HepG2 (cell line): Measurements from ENCODE around the gene BIRC6. TPM values are rescaled to one million over a fixed set of nuclear protein-coding genes. Genes with fewer than 3 reads are reported as not detected.

Experiments used
- FOXM1 ChIP-seq: sonication (generic); formaldehyde crosslinking; IDR thresholded peaks from 2 replicates; pipeline ENCODE4 v1.5.0; 2020; ENCODE audit warnings: missing genetic modification reagents
- FUBP1 ChIP-seq: sonication (generic); formaldehyde crosslinking; IDR thresholded peaks from 2 replicates; pipeline ENCODE4 v1.5.1; 2020; ENCODE audit warnings: missing genetic modification reagents, mild to moderate bottlenecking, borderline replicate concordance
- GMEB2 ChIP-seq: IDR thresholded peaks from 2 replicates; pipeline ENCODE4 v1.6.1; 2016; ENCODE audit warnings: missing biosample characterization, missing genetic modification reagents, low read depth
- IRF2 ChIP-seq: IDR thresholded peaks from 2 replicates; pipeline ENCODE4 v1.6.1; 2018; ENCODE audit warnings: missing genetic modification reagents, missing compliant biosample characterization
- KLF6 ChIP-seq: IDR thresholded peaks from 2 replicates; pipeline ENCODE4 v1.8.0; 2016; ENCODE audit warnings: missing biosample characterization, missing genetic modification reagents
- LRRFIP1 ChIP-seq: sonication (generic); formaldehyde crosslinking; conservative IDR thresholded peaks from 2 replicates; pipeline ENCODE4 v1.4.0; 2020; ENCODE audit warnings: missing genetic modification reagents
- MAFK ChIP-seq, 2 experiments: IDR thresholded peaks in 1 of 2; conservative IDR thresholded peaks in 1 of 2; 2 replicates each; pipeline ENCODE4 v1.6.1; 2011; ENCODE audit warnings: improper control_type of control experiment in 2 of 2, low read length in 2 of 2
- PPARG ChIP-seq: conservative IDR thresholded peaks from 2 replicates; pipeline ENCODE4 v1.6.1; 2016; ENCODE audit warnings: missing biosample characterization, missing genetic modification reagents
- SIN3B ChIP-seq: fragments of 150-350 bp; IDR thresholded peaks from 2 replicates; pipeline ENCODE4 v1.6.1; 2014; ENCODE audit warnings: low read length
- SNAPC5 ChIP-seq: sonication (generic); formaldehyde crosslinking; IDR thresholded peaks from 2 replicates; pipeline ENCODE4 v1.8.1; 2023; ENCODE audit warnings: mild to moderate bottlenecking, missing genetic modification reagents, borderline replicate concordance
- ZKSCAN8 ChIP-seq: IDR thresholded peaks from 2 replicates; pipeline ENCODE4 v1.6.1; 2016; ENCODE audit warnings: borderline replicate concordance, missing genetic modification reagents, missing compliant biosample characterization
- ZNF20 ChIP-seq: sonication (generic); formaldehyde crosslinking; IDR thresholded peaks from 2 replicates; pipeline ENCODE4 v1.4.0; 2020; ENCODE audit warnings: mild to moderate bottlenecking, moderate library complexity, missing genetic modification reagents
- ZNF333 ChIP-seq: sonication (generic); formaldehyde crosslinking; IDR thresholded peaks from 2 replicates; pipeline ENCODE4 v1.4.0; 2020; ENCODE audit warnings: mild to moderate bottlenecking, missing genetic modification reagents, borderline replicate concordance
- ZNF335 ChIP-seq: sonication (generic); formaldehyde crosslinking; IDR thresholded peaks from 2 replicates; pipeline ENCODE4 v1.4.0; 2020; ENCODE audit warnings: missing genetic modification reagents
- ZNF407 ChIP-seq: sonication (generic); formaldehyde crosslinking; IDR thresholded peaks from one replicate; pipeline ENCODE4 v1.5.1; 2020; ENCODE audit warnings: mild to moderate bottlenecking, missing genetic modification reagents; ENCODE audit errors: not compliant biosample characterization
- ZNF790 ChIP-seq: sonication (generic); formaldehyde crosslinking; IDR thresholded peaks from 2 replicates; pipeline ENCODE4 v1.8.0; 2022; ENCODE audit warnings: missing genetic modification reagents, mild to moderate bottlenecking, borderline replicate concordance
- polyA plus RNA-seq, 8 experiments: library from polyadenylated mRNA; depleted of rRNA in 3 of 8; stranded (reverse) in 7 of 8; unstranded in 1 of 8; fragments of >200 nt; fragmentation: Illumina TruSeq in 4 of 8; extraction: Trizol in 4 of 8; gene quantifications; 2 replicates each; pipeline versions ENCODE4 v1.2.1 to v1.2.3, GENCODE V29; 2011 to 2016; ENCODE audit warnings: low read depth in 4 of 8, missing spikeins in 1 of 8, mixed read lengths in 1 of 8; ENCODE audit not compliant: insufficient read depth in 1 of 8
- total RNA-seq, 5 experiments: library from RNA; depleted of rRNA; stranded (reverse); fragments of >200 nt; fragmentation: Illumina TruSeq; extraction: Trizol; gene quantifications; 2 replicates each; pipeline ENCODE4 v1.2.3, GENCODE V29; 2016; ENCODE audit warnings: low read depth in 1 of 5

Gene BIRC6
- total and polyA plus RNA-seq, 2 of the 13 experiments (the other 11 are each of a cell fraction or from before 2014, with no cell fraction given), result 65.6 to 120 TPM

GRCh38 chr2:32442020-32442467 lies 85.2 kb downstream of the BIRC6 start (continued):
- TF ChIP-seq ZNF407 (CRISPR knock-in tag) (no peak), PPARG (peak; percentile 40; the same call in 1 of the 2 replicates), FUBP1 (CRISPR knock-in tag) (no peak), SNAPC5 (CRISPR knock-in tag) (no peak), SIN3B (no peak), KLF6 (CRISPR knock-in tag) (no peak), MAFK (conservative IDR thresholded peaks at IDR 0.05 in 1 of 2, IDR thresholded peaks at IDR 0.05 in 1 of 2; ENCODE audit: low read length in 2 of 2) (peak in 1 of 2 experiments; percentile 15; a peak in 1 of 4 replicates), ZNF333 (CRISPR knock-in tag) (no peak), FOXM1 (CRISPR knock-in tag) (no peak), ZNF20 (CRISPR knock-in tag) (no peak), ZKSCAN8 (CRISPR knock-in tag) (no peak; the same call in 1 of the 2 replicates), LRRFIP1 (CRISPR knock-in tag) (no peak), ZNF335 (no peak), GMEB2 (no peak), ZNF790 (CRISPR knock-in tag) (no peak), IRF2 (CRISPR knock-in tag) (peak; percentile 56)
